Stimulated activated CD4-positive, alpha-beta T cell treated with anti-CD3 and anti-CD28 coated beads, Interleukin-1b, Interleukin-23, amount 100 ng/mL, for 48 hours (primary cell): ENCODE data around the gene FGF18.

Experiments
- DNase-seq: peaks from one replicate; pipeline ENCODE4 v3.0.0-alpha.2; 2020

FGF18 gene

DNA sequence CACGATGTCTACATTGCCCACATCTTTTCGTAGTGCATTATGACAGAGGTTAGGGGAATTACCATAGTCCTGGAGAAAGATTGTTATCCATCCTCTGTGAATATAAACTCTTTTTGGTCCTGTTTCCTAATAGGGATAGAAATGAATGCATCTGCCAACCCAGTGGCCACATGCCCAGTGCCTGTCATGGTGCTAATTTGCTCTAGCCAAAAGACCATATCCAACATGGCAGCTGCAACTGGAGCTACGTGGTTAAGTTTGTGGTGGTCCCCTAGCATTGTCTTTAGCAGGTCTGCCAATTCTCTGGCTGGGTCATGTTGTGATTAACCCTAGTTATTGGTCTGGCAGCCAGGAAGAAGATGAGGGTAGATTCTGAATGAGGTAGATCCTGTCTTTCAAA is 87.5 kb downstream of the FGF18 start:
- no peak for DNase-seq
